ENCODE measurements around the gene MLN.

- no peak for TF ChIP-seq CTCF (IDR thresholded peaks at IDR 0.05; ENCODE audit: poor library complexity)
- no peak for TF ChIP-seq EZH2 (IDR thresholded peaks at IDR 0.05; ENCODE audit: borderline replicate concordance)
- TF ChIP-seq EZH2phosphoT487 (IDR thresholded peaks at IDR 0.05; ENCODE audit: low read depth, severe bottlenecking, unreplicated experiment): no peak
Measured at GRCh38 chr6:33782561-33782960, 21.2 kb downstream of the MLN start.
